NCI-H2196 (cell line): ENCODE data around the gene SNX2.

ENCODE experiments used
- DNase-seq: peaks from one replicate; lab custom pipeline; 2025; ENCODE audit not compliant: unreplicated experiment; lab: John Stamatoyannopoulos, UW

Gene SNX2

GRCh38 chr5:122772446-122772845, 2.4 kb upstream of the SNX2 start:
- DNase-seq, result no peak

- no peak for DNase-seq
Measured at GRCh38 chr5:122773619-122774018, 1.3 kb upstream of the SNX2 start.

- DNase-seq, result no peak
Measured at GRCh38 chr5:122774519-122774860, 390 bp upstream of the SNX2 start.

- no peak for DNase-seq
Measured at GRCh38 chr5:122775550-122776542, 966 bp downstream of the SNX2 start.

- DNase-seq, result no peak
Measured at GRCh38 chr5:122778157-122778556, 3.3 kb downstream of the SNX2 start.

- no peak for DNase-seq
Measured at GRCh38 chr5:122779451-122779850, 4.6 kb downstream of the SNX2 start.

GRCh38 chr5:122780296-122780695, 5.4 kb downstream of the SNX2 start:
- DNase-seq, result no peak

- no peak for DNase-seq
Measured at GRCh38 chr5:122781465-122781864, 6.6 kb downstream of the SNX2 start.

- no peak for DNase-seq
Measured at GRCh38 chr5:122785294-122785693, 10.4 kb downstream of the SNX2 start.

GRCh38 chr5:122788371-122788770, 13.5 kb downstream of the SNX2 start:
- no peak for DNase-seq

GRCh38 chr5:122788996-122789395, 14.1 kb downstream of the SNX2 start:
- DNase-seq, result no peak

GRCh38 chr5:122789461-122790171, 14.7 kb downstream of the SNX2 start:
- no peak for DNase-seq

- no peak for DNase-seq
Measured at GRCh38 chr5:122790354-122791103, 15.6 kb downstream of the SNX2 start.

GRCh38 chr5:122805481-122805880, 30.6 kb downstream of the SNX2 start:
- no peak for DNase-seq

GRCh38 chr5:122810405-122810804, 35.5 kb downstream of the SNX2 start:
- no peak for DNase-seq

- no peak for DNase-seq
Measured at GRCh38 chr5:122815218-122815767, 40.4 kb downstream of the SNX2 start.

- no peak for DNase-seq
Measured at GRCh38 chr5:122816756-122817155, 41.9 kb downstream of the SNX2 start.

GRCh38 chr5:122831984-122832383, 57.1 kb downstream of the SNX2 start:
- no peak for DNase-seq

GRCh38 chr5:122835681-122836080, 60.8 kb downstream of the SNX2 start:
- DNase-seq, result no peak

GRCh38 chr5:122836947-122837346, 62.1 kb downstream of the SNX2 start:
- no peak for DNase-seq

GRCh38 chr5:122839731-122840130, 64.9 kb downstream of the SNX2 start:
- no peak for DNase-seq
